A549 (cell line): ENCODE results near the gene STRA8. TPM values are rescaled to one million over a fixed set of nuclear protein-coding genes. Genes with fewer than 3 reads are reported as not detected.

Source experiments
- ATAC-seq, 2 experiments: fragments of 200-7000 bp in 1 of 2; fragments of >200 bp in 1 of 2; cut with Nextera tagmentation in 1 of 2; cut with Tn5 transposase in 1 of 2; 3 replicates each; pipeline versions ENCODE4 v1.8.0 to v1.9.1; 2018 to 2020; ENCODE audit warnings: mild to moderate bottlenecking in 1 of 2, moderate library complexity in 1 of 2
- CTCF ChIA-PET: fragments of 300-600 bp; sonication (Branson Sonifier 250); formaldehyde crosslinking; extraction: SDS; loops from one replicate; lab custom pipeline; 2021; ENCODE audit warnings: antibody characterized with exemption, inconsistent platforms; lab: Yijun Ruan, JAX
- POLR2A ChIA-PET: fragments of 350-600 bp; formaldehyde crosslinking; extraction: SDS; loops from one replicate; lab custom pipeline; 2021; ENCODE audit warnings: antibody characterized with exemption, inconsistent platforms; lab: Yijun Ruan, JAX
- DNase-seq, 2 experiments: peaks; one replicate each; pipeline versions ENCODE4 v3.0.0 to v3.0.0-alpha.2; 2011 to 2016; ENCODE audit warnings: low read depth in 1 of 2, low spot score in 1 of 2
- FAIRE-seq: peaks from 2 replicates; lab custom pipeline; 2011; peaks lifted over from hg19 to GRCh38; lab: Jason Lieb, UNC
- H3K27ac ChIP-seq, 2 experiments: fragments of >200 bp; sonication (Bioruptor Twin); formaldehyde crosslinking; 3 replicates each; pipeline ENCODE4 v1.5.1; 2016 to 2017
- H3K4me1 ChIP-seq: fragments of >200 bp; sonication (Bioruptor Twin); formaldehyde crosslinking; 3 replicates; pipeline ENCODE4 v1.6.1; 2016
- H3K4me2 ChIP-seq: fragments of >200 bp; sonication (Bioruptor Twin); formaldehyde crosslinking; 3 replicates; pipeline ENCODE4 v1.6.1; 2016
- H3K4me3 ChIP-seq: fragments of >200 bp; sonication (Bioruptor Twin); formaldehyde crosslinking; 3 replicates; pipeline ENCODE4 v1.5.1; 2016
- H3K9me3 ChIP-seq: fragments of >200 bp; sonication (Bioruptor Twin); formaldehyde crosslinking; 3 replicates; pipeline ENCODE4 v1.6.1; 2016
- CTCF ChIP-seq: fragments of >200 bp; sonication (Bioruptor Twin); formaldehyde crosslinking; IDR thresholded peaks from 3 replicates; pipeline ENCODE4 v1.5.1; 2016
- ELK1 ChIP-seq: fragments of 150-350 bp; IDR thresholded peaks from 2 replicates; pipeline ENCODE4 v1.6.1; 2014; ENCODE audit warnings: low read depth, mild to moderate bottlenecking, low read length
- EP300 ChIP-seq, 2 experiments: fragments of >200 bp; sonication (Bioruptor Twin); formaldehyde crosslinking; IDR thresholded peaks; 2 replicates in 1 of 2; 3 replicates in 1 of 2; pipeline ENCODE4 v1.6.1; 2016 to 2017
- FOSB ChIP-seq: fragments of 250-450 bp; sonication (Bioruptor Pico); IDR thresholded peaks from 2 replicates; pipeline ENCODE4 v1.5.0; 2020; ENCODE audit warnings: mild to moderate bottlenecking, moderate library complexity
- HES2 ChIP-seq: fragments of >200 bp; sonication (Bioruptor Twin); formaldehyde crosslinking; IDR thresholded peaks from 2 replicates; pipeline ENCODE4 v1.6.1; 2016
- HMGXB4 ChIP-seq: fragments of 250-450 bp; sonication (Bioruptor Pico); IDR thresholded peaks from 2 replicates; pipeline ENCODE4 v1.5.0; 2021; ENCODE audit warnings: mild to moderate bottlenecking, moderate library complexity, borderline replicate concordance
- HOXB13 ChIP-seq: fragments of 250-450 bp; sonication (Bioruptor Pico); IDR thresholded peaks from 2 replicates; pipeline ENCODE4 v1.5.0; 2020; ENCODE audit warnings: low read depth, mild to moderate bottlenecking, moderate library complexity
- HOXB5 ChIP-seq: fragments of 250-450 bp; sonication (Bioruptor Pico); IDR thresholded peaks from 2 replicates; pipeline ENCODE4 v1.5.0; 2020; ENCODE audit warnings: mild to moderate bottlenecking, moderate library complexity
- MAX ChIP-seq: IDR thresholded peaks from 2 replicates; pipeline ENCODE4 v1.6.1; 2012
- NFE2L2 ChIP-seq: fragments of 150-350 bp; conservative IDR thresholded peaks from 2 replicates; pipeline ENCODE4 v1.6.1; 2014; ENCODE audit warnings: low read length
- NR3C1 ChIP-seq: fragments of >200 bp; sonication (Bioruptor Twin); formaldehyde crosslinking; IDR thresholded peaks from 3 replicates; pipeline ENCODE4 v1.6.1; 2017
- PBX3 ChIP-seq: IDR thresholded peaks from 2 replicates; pipeline ENCODE4 v1.6.1; 2012
- PHF8 ChIP-seq: fragments of 200-600 bp; sonication (generic); IDR thresholded peaks from 2 replicates; pipeline ENCODE4 v1.6.1; 2016; ENCODE audit warnings: low read depth, mild to moderate bottlenecking, antibody characterized with exemption, moderate library complexity, borderline replicate concordance
- RAD21 ChIP-seq, 2 experiments: fragments of >200 bp in 1 of 2; sonication (Bioruptor Twin) in 1 of 2; formaldehyde crosslinking in 1 of 2; IDR thresholded peaks in 1 of 2; conservative IDR thresholded peaks in 1 of 2; 2 replicates in 1 of 2; 3 replicates in 1 of 2; pipeline ENCODE4 v1.6.1; 2012 to 2018; ENCODE audit warnings: inconsistent platforms in 1 of 2
- REST ChIP-seq: fragments of 200-600 bp; sonication (generic); IDR thresholded peaks from 2 replicates; pipeline ENCODE4 v1.6.1; 2016; ENCODE audit warnings: antibody characterized with exemption, mild to moderate bottlenecking, moderate library complexity
- RNF2 ChIP-seq: fragments of 200-600 bp; sonication (generic); IDR thresholded peaks from 2 replicates; pipeline ENCODE4 v1.6.1; 2016; ENCODE audit warnings: low read depth, mild to moderate bottlenecking, antibody characterized with exemption, moderate library complexity, borderline replicate concordance
- SMC3 ChIP-seq: fragments of >200 bp; sonication (Bioruptor Twin); formaldehyde crosslinking; IDR thresholded peaks from 3 replicates; pipeline ENCODE4 v1.6.1; 2018; ENCODE audit warnings: inconsistent platforms
- TFCP2L1 ChIP-seq: fragments of 250-450 bp; sonication (Bioruptor Pico); IDR thresholded peaks from 2 replicates; pipeline ENCODE4 v1.5.0; 2021; ENCODE audit warnings: mild to moderate bottlenecking
- USF2 ChIP-seq: fragments of 450-650 bp; IDR thresholded peaks from 2 replicates; pipeline ENCODE4 v1.6.1; 2014; ENCODE audit warnings: antibody characterized with exemption
- WGBS: methylation state at CpG from one replicate; pipeline ENCODE4 v1.1.6; 2017; ENCODE audit errors: missing lambda C conversion rate; 5-methylcytosine and 5-hydroxymethylcytosine counted together
- polyA plus RNA-seq, 4 experiments: library from polyadenylated mRNA; depleted of rRNA in 3 of 4; stranded (reverse); fragments of >200 nt; fragmentation: RNase III in 1 of 4; extraction: RNeasy Plus Mini Kit Qiagen cat#74134 plus additional on column Dnase treatment in 1 of 4; gene quantifications; 2 replicates in 3 of 4; 3 replicates in 1 of 4; pipeline ENCODE4 v1.2.3, GENCODE V29; 2011 to 2017

Gene STRA8
- polyA plus RNA-seq, 2 of the 4 experiments (the other 2 are of a cell fraction) = not detected

- TF ChIP-seq CTCF (peak; percentile 83), SMC3 (peak; percentile 66), HMGXB4 (CRISPR knock-in tag) (no peak), MAX (peak; percentile 41), RNF2 (no peak), ELK1 (no peak), EP300 (IDR thresholded peaks at IDR 0.05) (no peak), REST (no peak)
- TF ChIP-seq, all 56 proteins: peak for 5
Observed at GRCh38 chr7:135274495-135275268, 41.0 kb downstream of the STRA8 start (continued).

GRCh38 chr7:135275971-135276580, 42.4 kb downstream of the STRA8 start:
- FAIRE-seq = no peak
- POLR2A ChIA-PET = no interaction called here
- no peak for TF ChIP-seq REST
- no peak for TF ChIP-seq HOXB13 (CRISPR knock-in tag)
- no peak for TF ChIP-seq TFCP2L1 (CRISPR knock-in tag)
- no peak for TF ChIP-seq USF2
- no peak for TF ChIP-seq PBX3
- no peak for TF ChIP-seq HES2
- no peak for TF ChIP-seq NR3C1
- TF ChIP-seq RAD21 (conservative IDR thresholded peaks at IDR 0.05 in 1 of 2, IDR thresholded peaks at IDR 0.05 in 1 of 2) = no peak
- TF ChIP-seq EP300 (IDR thresholded peaks at IDR 0.05) = no peak
- no peak for TF ChIP-seq PHF8
- TF ChIP-seq SMC3 = no peak
- TF ChIP-seq HOXB5 = no peak
- no peak for TF ChIP-seq FOSB (CRISPR knock-in tag)
- TF ChIP-seq NFE2L2 = no peak

More at GRCh38 chr7:135275971-135276580, 42.4 kb downstream of the STRA8 start:
- no peak for ATAC-seq
- H3K4me1 ChIP-seq = 0 out of 3 replicates have a peak, but pooled peaks cover under 1% of the 10 kb centered on the region
- no peak overlapping the region for H3K4me2 ChIP-seq
- CTCF ChIA-PET = interaction anchor here (0.6 to 15.1 kb wide), 18 partner anchors 12 to 591 kb away, joined by 3 to 388 read pairs (median 8); no protein-coding TSS in a partner anchor
- 78% methylated on average over 10 of the region's 10 CpGs for WGBS
- DNase-seq = no peak
- H3K27ac ChIP-seq = no peak overlapping the region
- H3K4me3 ChIP-seq = no peak overlapping the region
- H3K9me3 ChIP-seq = no peaks in the 10 kb centered on the region
